ENCODE data around the gene KCP. TPM values are rescaled to one million over a fixed set of nuclear protein-coding genes. Genes with fewer than 3 reads are reported as not detected.

The KCP gene
- total RNA-seq, 1 donor from 2014 or later = 6.8 TPM

- no peak for DNase-seq (ENCODE audit: low read depth)
These were observed 23.1 kb downstream of the KCP start for GRCh38 chr7:128887169-128888038.

- no peak for DNase-seq (ENCODE audit: low read depth)
These were observed 23.9 kb downstream of the KCP start for GRCh38 chr7:128886391-128887168.

DNA sequence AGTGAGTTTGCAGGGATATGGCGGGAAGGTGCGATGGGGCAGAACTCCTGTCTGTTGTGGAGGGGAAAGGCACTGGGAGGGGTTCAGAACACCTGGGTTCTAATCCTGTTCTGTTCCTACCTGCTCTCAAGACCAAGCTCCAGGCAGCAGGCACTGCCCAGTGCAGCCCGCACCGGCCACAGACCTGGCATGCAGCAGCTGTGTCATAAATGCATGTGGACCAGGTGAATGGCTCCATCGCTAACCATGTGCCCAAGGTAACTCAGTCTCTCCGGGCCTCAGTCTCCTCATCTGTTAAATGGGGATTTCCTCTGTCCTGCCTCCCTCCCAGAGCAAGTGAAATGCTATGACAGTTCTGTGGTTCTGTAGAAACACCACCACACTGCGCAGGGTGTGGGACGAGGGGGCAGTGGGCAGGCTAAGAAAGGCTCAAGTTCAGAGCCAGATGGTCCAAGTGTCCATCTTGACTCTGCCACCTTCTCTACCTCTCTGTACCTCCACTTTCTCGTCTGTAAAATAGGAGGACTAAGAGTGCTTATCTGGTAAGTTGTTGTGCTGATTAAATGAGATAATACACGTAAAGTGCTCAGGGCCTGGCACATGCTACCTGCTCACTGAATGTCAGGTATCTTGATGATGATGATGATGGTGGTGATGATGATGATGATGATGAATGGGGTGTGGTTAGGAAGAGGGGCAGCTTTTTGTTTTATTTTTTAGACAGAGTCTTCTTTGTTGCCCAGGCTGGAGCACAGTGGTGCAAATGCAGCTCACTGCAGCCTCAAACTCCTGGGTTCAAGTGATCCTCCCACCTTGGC, 24.9 kb downstream of the KCP start:
- DNase-seq (ENCODE audit: low read depth) = no peak

DNA sequence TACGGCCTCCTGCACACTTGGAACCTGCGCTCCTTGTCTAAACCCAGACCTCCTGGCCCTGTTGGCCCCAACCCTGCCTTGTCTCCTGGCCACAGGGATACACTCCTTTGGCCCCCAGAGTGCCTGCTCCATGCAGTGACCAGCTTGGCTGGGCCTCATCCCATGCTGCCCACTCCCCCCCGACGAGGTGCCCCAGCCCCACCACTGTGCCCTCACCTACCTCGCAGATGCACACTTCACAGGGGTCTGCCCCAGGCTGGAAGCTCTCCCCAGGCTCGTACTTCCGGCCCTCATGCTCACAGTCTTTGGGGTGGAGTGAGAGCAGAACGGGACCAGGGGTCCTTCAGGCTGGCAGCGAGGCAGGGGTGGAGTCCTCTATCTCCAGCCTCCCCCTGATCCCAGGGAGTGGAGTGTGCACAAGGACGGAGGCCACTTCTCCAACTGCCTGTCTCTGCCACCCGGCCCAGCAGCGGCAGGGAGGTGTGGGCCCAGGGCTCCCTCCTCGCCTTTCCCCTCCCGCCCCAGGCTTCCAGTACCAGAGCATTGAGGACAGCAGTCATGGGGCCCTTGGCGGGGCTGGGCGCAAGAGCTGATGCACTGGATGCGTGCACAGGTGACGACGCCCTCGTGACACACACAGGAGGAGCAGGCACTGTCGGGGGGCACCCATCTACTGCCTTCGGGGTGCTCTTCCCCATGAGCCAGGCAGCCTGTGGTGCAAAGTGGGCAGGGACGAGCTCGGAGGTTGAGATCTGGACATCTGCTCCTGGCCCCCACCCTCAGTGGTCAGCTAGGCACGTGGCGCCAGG, 25.7 kb downstream of the KCP start:
- no peak for DNase-seq (ENCODE audit: low read depth)

GRCh38 chr7:128883622-128884448, 26.7 kb downstream of the KCP start:
- DNase-seq (ENCODE audit: low read depth) = peak; percentile 42

GRCh38 chr7:128882134-128882533, 28.4 kb downstream of the KCP start:
- no peak for DNase-seq (ENCODE audit: low read depth)

DNA sequence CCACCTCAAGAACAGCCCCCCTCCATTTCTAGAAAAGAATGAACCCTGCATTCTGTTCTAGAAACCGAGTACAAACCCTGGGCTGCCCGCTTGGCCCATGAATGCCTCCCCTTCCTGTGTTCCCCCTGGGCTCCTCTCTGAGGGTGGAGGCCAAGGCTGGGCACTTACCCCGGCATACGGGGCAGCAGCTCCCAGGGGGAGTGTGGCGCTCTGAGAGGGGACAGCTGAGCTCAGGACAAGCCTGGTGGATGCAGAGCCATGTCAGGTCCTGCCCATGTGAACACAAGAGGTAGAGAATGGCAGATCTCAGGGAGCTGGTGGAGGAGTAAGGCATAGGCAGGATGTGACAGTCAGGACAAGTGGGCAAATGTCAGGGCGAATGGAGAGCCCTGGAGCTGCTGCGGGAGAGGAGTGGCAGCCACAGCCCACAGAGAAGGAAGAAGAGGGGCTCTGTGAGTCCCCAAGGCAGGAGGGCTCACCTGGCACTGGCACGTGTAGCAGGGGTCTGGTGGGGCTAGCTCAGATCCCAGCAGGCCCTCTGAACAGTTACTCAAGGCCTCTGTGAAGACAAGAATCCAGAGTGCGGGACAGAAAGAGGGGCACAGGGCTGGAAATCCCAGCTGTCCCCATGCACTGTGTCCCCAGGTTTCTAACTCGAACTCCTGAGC, 28.9 kb downstream of the KCP start:
- DNase-seq (ENCODE audit: low read depth) = no peak

GRCh38 chr7:128880791-128881457, 29.6 kb downstream of the KCP start:
- DNase-seq (ENCODE audit: low read depth) = no peak

GRCh38 chr7:128879939-128880746, 30.4 kb downstream of the KCP start:
- DNase-seq (ENCODE audit: low read depth) = no peak

DNA sequence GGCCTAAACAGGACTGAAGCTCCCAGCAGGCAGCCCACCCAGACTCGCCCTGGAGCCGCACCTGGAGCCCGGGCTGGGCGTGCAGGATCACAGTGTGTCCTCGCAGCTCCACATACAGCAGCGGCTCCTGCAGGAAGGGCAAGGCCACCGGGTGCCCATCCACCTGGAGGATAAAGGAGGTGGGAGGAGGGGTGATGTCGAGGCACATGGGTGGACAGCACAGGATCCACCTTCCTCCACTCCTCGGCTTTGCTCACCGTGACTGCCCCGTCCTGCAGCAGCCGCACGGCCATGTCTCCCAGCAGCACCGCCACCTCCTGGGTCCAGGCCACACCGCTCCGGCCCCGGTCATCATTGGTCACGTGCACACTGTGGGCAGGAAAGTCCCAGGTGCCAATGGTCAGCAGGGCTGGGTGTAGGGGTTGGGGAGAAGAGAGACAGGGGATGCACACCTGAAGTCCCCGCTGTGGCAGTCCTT, 31.0 kb downstream of the KCP start:
- DNase-seq (ENCODE audit: low read depth) = no peak

- no peak for DNase-seq (ENCODE audit: low read depth)
These were observed 32.0 kb downstream of the KCP start for GRCh38 chr7:128878226-128879105.

DNA sequence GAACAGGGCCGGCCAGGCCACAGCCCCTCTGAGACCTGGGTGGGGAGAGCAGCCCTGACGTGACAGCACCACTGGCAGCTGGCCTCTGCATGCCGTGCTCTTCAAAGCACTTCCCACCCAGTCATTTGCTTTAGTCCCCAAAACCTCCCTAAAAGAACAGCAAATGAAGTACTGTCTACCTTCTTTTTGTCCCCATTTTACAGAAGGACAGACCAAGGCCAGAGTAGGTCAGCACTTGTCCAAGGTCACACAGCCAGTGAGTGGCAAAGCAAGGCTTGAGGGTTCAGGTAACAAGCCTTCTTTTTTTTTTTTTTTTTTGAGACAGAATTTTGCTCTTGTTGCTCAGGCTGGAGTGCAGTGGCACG, 32.8 kb downstream of the KCP start:
- no peak for DNase-seq (ENCODE audit: low read depth)

GRCh38 chr7:128876978-128877755, 33.3 kb downstream of the KCP start:
- DNase-seq (ENCODE audit: low read depth) = no peak

DNA sequence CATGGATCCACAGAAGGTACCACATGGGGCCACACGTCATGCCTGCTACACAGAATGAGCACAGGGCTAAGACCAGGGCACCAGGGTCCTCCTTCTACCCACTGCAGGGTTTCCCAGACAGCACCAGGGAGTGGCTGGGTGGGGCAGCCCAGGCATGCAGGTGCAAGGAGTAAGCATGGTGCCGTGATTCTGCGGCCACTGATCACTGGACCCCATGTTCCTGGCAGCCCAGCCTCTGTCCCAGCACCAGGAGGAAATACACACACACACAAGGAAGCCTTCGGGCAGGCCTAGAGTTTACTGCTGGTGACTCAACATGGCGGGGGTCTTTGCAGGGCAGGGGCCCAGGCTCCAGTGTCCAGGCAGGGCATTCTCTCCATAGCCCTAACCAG, 33.9 kb downstream of the KCP start:
- no peak for DNase-seq (ENCODE audit: low read depth)

GRCh38 chr7:128876127-128876526, 34.4 kb downstream of the KCP start:
- DNase-seq (ENCODE audit: low read depth) = no peak

DNA sequence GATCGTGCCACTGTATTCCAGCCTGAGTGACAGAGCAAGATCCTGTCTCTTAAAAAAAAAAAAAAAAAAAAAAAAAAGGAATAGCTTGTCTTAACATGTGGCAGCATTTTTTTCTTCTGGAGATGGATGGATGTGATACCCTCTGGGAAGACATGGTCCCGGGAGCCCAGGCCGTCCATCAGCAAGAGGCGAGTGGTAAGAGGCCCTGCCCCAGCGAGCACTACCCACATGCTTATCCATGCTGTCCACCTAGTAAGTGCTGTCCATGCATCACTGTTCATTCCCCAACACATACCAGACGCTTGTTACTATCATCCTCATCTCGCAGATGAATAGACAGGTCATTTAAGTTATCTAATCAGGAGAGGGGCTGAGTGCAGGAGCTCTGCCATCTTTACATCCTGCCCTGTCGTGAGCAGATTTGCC, 35.0 kb downstream of the KCP start:
- DNase-seq (ENCODE audit: low read depth) = no peak
